ENCODE data around the gene TM9SF2.

DNA sequence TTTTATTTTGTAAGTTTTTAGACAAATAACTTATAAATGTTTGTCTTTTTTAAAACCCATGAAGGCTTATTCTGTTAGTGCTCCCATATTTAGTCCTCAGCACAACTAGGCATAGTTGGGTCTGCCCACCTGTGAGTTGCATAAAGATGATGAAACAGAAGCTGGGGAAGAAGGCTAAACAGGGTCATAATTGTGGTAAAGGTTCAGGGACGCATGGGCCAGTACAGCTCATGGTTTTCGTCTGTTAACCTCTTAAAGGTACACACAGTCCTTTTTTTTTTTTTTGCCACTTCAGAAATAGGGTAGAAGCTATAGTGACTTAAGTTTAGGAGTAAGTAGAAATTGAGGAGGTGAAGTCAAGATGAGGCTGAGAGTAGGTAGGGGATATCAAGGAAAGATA lies 58.3 kb downstream of the TM9SF2 start:
- TF ChIP-seq, protein P1, sequence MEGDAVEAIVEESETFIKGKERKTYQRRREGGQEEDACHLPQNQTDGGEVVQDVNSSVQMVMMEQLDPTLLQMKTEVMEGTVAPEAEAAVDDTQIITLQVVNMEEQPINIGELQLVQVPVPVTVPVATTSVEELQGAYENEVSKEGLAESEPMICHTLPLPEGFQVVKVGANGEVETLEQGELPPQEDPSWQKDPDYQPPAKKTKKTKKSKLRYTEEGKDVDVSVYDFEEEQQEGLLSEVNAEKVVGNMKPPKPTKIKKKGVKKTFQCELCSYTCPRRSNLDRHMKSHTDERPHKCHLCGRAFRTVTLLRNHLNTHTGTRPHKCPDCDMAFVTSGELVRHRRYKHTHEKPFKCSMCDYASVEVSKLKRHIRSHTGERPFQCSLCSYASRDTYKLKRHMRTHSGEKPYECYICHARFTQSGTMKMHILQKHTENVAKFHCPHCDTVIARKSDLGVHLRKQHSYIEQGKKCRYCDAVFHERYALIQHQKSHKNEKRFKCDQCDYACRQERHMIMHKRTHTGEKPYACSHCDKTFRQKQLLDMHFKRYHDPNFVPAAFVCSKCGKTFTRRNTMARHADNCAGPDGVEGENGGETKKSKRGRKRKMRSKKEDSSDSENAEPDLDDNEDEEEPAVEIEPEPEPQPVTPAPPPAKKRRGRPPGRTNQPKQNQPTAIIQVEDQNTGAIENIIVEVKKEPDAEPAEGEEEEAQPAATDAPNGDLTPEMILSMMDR (IDR thresholded peaks at IDR 0.05), result no peak
- TF ChIP-seq, protein P2, sequence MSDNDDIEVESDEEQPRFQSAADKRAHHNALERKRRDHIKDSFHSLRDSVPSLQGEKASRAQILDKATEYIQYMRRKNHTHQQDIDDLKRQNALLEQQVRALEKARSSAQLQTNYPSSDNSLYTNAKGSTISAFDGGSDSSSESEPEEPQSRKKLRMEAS (CRISPR knock-in tag; IDR thresholded peaks at IDR 0.05), result no peak
- no peak for TF ChIP-seq CREB1 (CRISPR knock-in tag; IDR thresholded peaks at IDR 0.05)
- no peak for TF ChIP-seq ZNF121 (CRISPR knock-in tag; IDR thresholded peaks at IDR 0.05)
- TF ChIP-seq FOXJ3 (CRISPR knock-in tag; IDR thresholded peaks at IDR 0.05; ENCODE audit: borderline replicate concordance), result no peak
- TF ChIP-seq, protein P3, sequence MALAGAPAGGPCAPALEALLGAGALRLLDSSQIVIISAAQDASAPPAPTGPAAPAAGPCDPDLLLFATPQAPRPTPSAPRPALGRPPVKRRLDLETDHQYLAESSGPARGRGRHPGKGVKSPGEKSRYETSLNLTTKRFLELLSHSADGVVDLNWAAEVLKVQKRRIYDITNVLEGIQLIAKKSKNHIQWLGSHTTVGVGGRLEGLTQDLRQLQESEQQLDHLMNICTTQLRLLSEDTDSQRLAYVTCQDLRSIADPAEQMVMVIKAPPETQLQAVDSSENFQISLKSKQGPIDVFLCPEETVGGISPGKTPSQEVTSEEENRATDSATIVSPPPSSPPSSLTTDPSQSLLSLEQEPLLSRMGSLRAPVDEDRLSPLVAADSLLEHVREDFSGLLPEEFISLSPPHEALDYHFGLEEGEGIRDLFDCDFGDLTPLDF (CRISPR knock-in tag; IDR thresholded peaks at IDR 0.05), result no peak
- TF ChIP-seq, protein P4, sequence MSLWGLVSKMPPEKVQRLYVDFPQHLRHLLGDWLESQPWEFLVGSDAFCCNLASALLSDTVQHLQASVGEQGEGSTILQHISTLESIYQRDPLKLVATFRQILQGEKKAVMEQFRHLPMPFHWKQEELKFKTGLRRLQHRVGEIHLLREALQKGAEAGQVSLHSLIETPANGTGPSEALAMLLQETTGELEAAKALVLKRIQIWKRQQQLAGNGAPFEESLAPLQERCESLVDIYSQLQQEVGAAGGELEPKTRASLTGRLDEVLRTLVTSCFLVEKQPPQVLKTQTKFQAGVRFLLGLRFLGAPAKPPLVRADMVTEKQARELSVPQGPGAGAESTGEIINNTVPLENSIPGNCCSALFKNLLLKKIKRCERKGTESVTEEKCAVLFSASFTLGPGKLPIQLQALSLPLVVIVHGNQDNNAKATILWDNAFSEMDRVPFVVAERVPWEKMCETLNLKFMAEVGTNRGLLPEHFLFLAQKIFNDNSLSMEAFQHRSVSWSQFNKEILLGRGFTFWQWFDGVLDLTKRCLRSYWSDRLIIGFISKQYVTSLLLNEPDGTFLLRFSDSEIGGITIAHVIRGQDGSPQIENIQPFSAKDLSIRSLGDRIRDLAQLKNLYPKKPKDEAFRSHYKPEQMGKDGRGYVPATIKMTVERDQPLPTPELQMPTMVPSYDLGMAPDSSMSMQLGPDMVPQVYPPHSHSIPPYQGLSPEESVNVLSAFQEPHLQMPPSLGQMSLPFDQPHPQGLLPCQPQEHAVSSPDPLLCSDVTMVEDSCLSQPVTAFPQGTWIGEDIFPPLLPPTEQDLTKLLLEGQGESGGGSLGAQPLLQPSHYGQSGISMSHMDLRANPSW (CRISPR knock-in tag; conservative IDR thresholded peaks at IDR 0.05; ENCODE audit: low read depth), result no peak
- TF ChIP-seq, protein P5, sequence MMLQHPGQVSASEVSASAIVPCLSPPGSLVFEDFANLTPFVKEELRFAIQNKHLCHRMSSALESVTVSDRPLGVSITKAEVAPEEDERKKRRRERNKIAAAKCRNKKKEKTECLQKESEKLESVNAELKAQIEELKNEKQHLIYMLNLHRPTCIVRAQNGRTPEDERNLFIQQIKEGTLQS (CRISPR knock-in tag; conservative IDR thresholded peaks at IDR 0.05), result no peak
- TF ChIP-seq, protein P6, sequence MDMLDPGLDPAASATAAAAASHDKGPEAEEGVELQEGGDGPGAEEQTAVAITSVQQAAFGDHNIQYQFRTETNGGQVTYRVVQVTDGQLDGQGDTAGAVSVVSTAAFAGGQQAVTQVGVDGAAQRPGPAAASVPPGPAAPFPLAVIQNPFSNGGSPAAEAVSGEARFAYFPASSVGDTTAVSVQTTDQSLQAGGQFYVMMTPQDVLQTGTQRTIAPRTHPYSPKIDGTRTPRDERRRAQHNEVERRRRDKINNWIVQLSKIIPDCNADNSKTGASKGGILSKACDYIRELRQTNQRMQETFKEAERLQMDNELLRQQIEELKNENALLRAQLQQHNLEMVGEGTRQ (CRISPR knock-in tag; IDR thresholded peaks at IDR 0.05), result no peak
- TF ChIP-seq ZNF416 (CRISPR knock-in tag; IDR thresholded peaks at IDR 0.05), result no peak

Data from WTC11 (cell line).